ENCODE measurements around the gene C20orf173.

Gene C20orf173

GRCh38 chr20:35529552-35529951, at the start of gene C20orf173:
C20orf173 (minus strand) TSS chr20:35529652; CDS start chr20:35529373, 279 bp downstream.
- H3K4me2 ChIP-seq (ENCODE audit: insufficient read depth, low read length): no peak within 1 kb of the TSS
- TF ChIP-seq EZH2 (IDR thresholded peaks at IDR 0.05; ENCODE audit: borderline replicate concordance, low read depth, low read length, severe bottlenecking): no peak
- no peak within 1 kb of the TSS for H3K4me3 ChIP-seq (ENCODE audit: low read depth in 1 of 2, low read length in 2 of 2)
- no peak within 1 kb of the TSS for H3K27ac ChIP-seq (ENCODE audit: low read length)
- no peaks in the 10 kb centered on the region for H3K27me3 ChIP-seq (ENCODE audit: insufficient read depth, low read length, poor library complexity)
- H4K20me1 ChIP-seq (ENCODE audit: insufficient read depth, low read length): no peaks in the 10 kb centered on the region
- no peaks in the 10 kb centered on the region for H3K36me3 ChIP-seq (ENCODE audit: insufficient read depth, low read length)
- H3K4me1 ChIP-seq (ENCODE audit: insufficient read depth, low read length): no peaks in the 10 kb centered on the region
- H3K79me2 ChIP-seq (ENCODE audit: insufficient read depth, low read length): no peaks in the 10 kb centered on the region
- H3K9ac ChIP-seq (ENCODE audit: low read depth, low read length): no peak within 1 kb of the TSS
- no peak within 1 kb of the TSS for H2AFZ ChIP-seq (ENCODE audit: low read depth, low read length)
- DNase-seq (no peak), ATAC-seq (ENCODE audit: insufficient read depth, low read depth) (no peak)
- H3K9me3 ChIP-seq (ENCODE audit: insufficient read depth, low read length, severe bottlenecking): peaks cover 3% of the 10 kb centered on the region

GRCh38 chr20:35579196-35579595, 49.7 kb upstream of the C20orf173 start:
- Histone ChIP-seq H3K4me3 (ENCODE audit: low read depth in 1 of 2, low read length in 2 of 2) (no peak overlapping the region), H3K36me3 (ENCODE audit: insufficient read depth, low read length) (no peaks in the 10 kb centered on the region), H3K4me1 (ENCODE audit: insufficient read depth, low read length) (no peaks in the 10 kb centered on the region), H3K9me3 (ENCODE audit: insufficient read depth, low read length, severe bottlenecking) (no peaks in the 10 kb centered on the region), H2AFZ (ENCODE audit: low read depth, low read length) (no peak overlapping the region), H4K20me1 (ENCODE audit: insufficient read depth, low read length) (no peaks in the 10 kb centered on the region), H3K9ac (ENCODE audit: low read depth, low read length) (no peak overlapping the region), H3K27ac (ENCODE audit: low read length) (no peak overlapping the region), H3K27me3 (ENCODE audit: insufficient read depth, low read length, poor library complexity) (no peaks in the 10 kb centered on the region), H3K79me2 (ENCODE audit: insufficient read depth, low read length) (no peaks in the 10 kb centered on the region), H3K4me2 (ENCODE audit: insufficient read depth, low read length) (no peak overlapping the region)
- ATAC-seq (ENCODE audit: insufficient read depth, low read depth) (no peak), DNase-seq (no peak)
- TF ChIP-seq CTCF (IDR thresholded peaks at IDR 0.05; ENCODE audit: borderline replicate concordance, extremely low read depth, low read length, poor library complexity, severe bottlenecking): no peak
- no peak for TF ChIP-seq EZH2 (IDR thresholded peaks at IDR 0.05; ENCODE audit: borderline replicate concordance, low read depth, low read length, severe bottlenecking)

- no peak overlapping the region for H3K9ac ChIP-seq (ENCODE audit: low read depth, low read length)
- no peaks in the 10 kb centered on the region for H3K36me3 ChIP-seq (ENCODE audit: insufficient read depth, low read length)
- H3K4me1 ChIP-seq (ENCODE audit: insufficient read depth, low read length): no peaks in the 10 kb centered on the region
- no peak for ATAC-seq (ENCODE audit: insufficient read depth, low read depth)
- DNase-seq: no peak
- no peak overlapping the region for H3K4me2 ChIP-seq (ENCODE audit: insufficient read depth, low read length)
- no peaks in the 10 kb centered on the region for H3K27me3 ChIP-seq (ENCODE audit: insufficient read depth, low read length, poor library complexity)
- no peak overlapping the region for H3K4me3 ChIP-seq (ENCODE audit: low read depth in 1 of 2, low read length in 2 of 2)
- no peaks in the 10 kb centered on the region for H3K79me2 ChIP-seq (ENCODE audit: insufficient read depth, low read length)
- H2AFZ ChIP-seq (ENCODE audit: low read depth, low read length): no peak overlapping the region
- no peak overlapping the region for H3K27ac ChIP-seq (ENCODE audit: low read length)
- TF ChIP-seq EZH2 (IDR thresholded peaks at IDR 0.05; ENCODE audit: borderline replicate concordance, low read depth, low read length, severe bottlenecking): no peak
- TF ChIP-seq CTCF (IDR thresholded peaks at IDR 0.05; ENCODE audit: borderline replicate concordance, extremely low read depth, low read length, poor library complexity, severe bottlenecking): no peak
- H4K20me1 ChIP-seq (ENCODE audit: insufficient read depth, low read length): no peaks in the 10 kb centered on the region
- no peaks in the 10 kb centered on the region for H3K9me3 ChIP-seq (ENCODE audit: insufficient read depth, low read length, severe bottlenecking)
Observed at GRCh38 chr20:35578469-35578868, 49.0 kb upstream of the C20orf173 start.

GRCh38 chr20:35576816-35577215, 47.4 kb upstream of the C20orf173 start:
- TF ChIP-seq CTCF (IDR thresholded peaks at IDR 0.05; ENCODE audit: borderline replicate concordance, extremely low read depth, low read length, poor library complexity, severe bottlenecking) (no peak), EZH2 (IDR thresholded peaks at IDR 0.05; ENCODE audit: borderline replicate concordance, low read depth, low read length, severe bottlenecking) (no peak)
- peaks cover 4% of the 10 kb centered on the region for H3K9me3 ChIP-seq (ENCODE audit: insufficient read depth, low read length, severe bottlenecking)
- no peak for ATAC-seq (ENCODE audit: insufficient read depth, low read depth)

More at GRCh38 chr20:35576816-35577215, 47.4 kb upstream of the C20orf173 start:
- Histone ChIP-seq H3K4me1 (ENCODE audit: insufficient read depth, low read length) (no peaks in the 10 kb centered on the region), H3K79me2 (ENCODE audit: insufficient read depth, low read length) (no peaks in the 10 kb centered on the region), H3K27me3 (ENCODE audit: insufficient read depth, low read length, poor library complexity) (no peaks in the 10 kb centered on the region), H3K36me3 (ENCODE audit: insufficient read depth, low read length) (no peaks in the 10 kb centered on the region), H3K4me2 (ENCODE audit: insufficient read depth, low read length) (no peak overlapping the region), H3K9ac (ENCODE audit: low read depth, low read length) (no peak overlapping the region), H2AFZ (ENCODE audit: low read depth, low read length) (no peak overlapping the region), H3K27ac (ENCODE audit: low read length) (no peak overlapping the region), H4K20me1 (ENCODE audit: insufficient read depth, low read length) (no peaks in the 10 kb centered on the region), H3K4me3 (ENCODE audit: low read depth in 1 of 2, low read length in 2 of 2) (no peak overlapping the region)
- no peak for DNase-seq
